Mesothelial cell of epicardium (in vitro differentiated cells): ENCODE measurements around the gene MROH8. TPM values are rescaled to one million over a fixed set of nuclear protein-coding genes. Genes with fewer than 3 reads are reported as not detected.

Experiments
- DNase-seq, 2 experiments: peaks; one replicate each; pipeline ENCODE4 v3.0.0; 2021; ENCODE audit warnings: low spot score in 2 of 2; ENCODE audit not compliant: unreplicated experiment in 2 of 2
- H3K27ac Mint-ChIP-seq: 2 replicates; pipeline ENCODE4 v1.8.0; 2021; ENCODE audit warnings: mixed read lengths
- H3K27me3 Mint-ChIP-seq: 2 replicates; pipeline ENCODE4 v1.8.0; 2021; ENCODE audit warnings: low read depth, mixed read lengths
- H3K36me3 Mint-ChIP-seq: 2 replicates; pipeline ENCODE4 v1.8.0; 2021; ENCODE audit warnings: mixed read lengths
- H3K4me1 Mint-ChIP-seq: 2 replicates; pipeline ENCODE4 v1.8.0; 2021; ENCODE audit warnings: mixed read lengths
- H3K4me3 Mint-ChIP-seq: 2 replicates; pipeline ENCODE4 v1.8.0; 2021; ENCODE audit warnings: mild to moderate bottlenecking, moderate library complexity, mixed read lengths
- H3K9me3 Mint-ChIP-seq: 2 replicates; pipeline ENCODE4 v1.8.0; 2021; ENCODE audit warnings: mixed read lengths
- CTCF ChIP-seq: fragments of 200-600 bp; sonication (generic); IDR thresholded peaks from one replicate; pipeline ENCODE4 v1.5.0; 2021; ENCODE audit warnings: antibody characterized with exemption; ENCODE audit not compliant: unreplicated experiment
- total RNA-seq: library from RNA; stranded (reverse); gene quantifications from 3 replicates; pipeline ENCODE4 v1.2.1, GENCODE V29; 2021

MROH8 gene
- total RNA-seq, 1 donor from 2014 or later, result 6.3 TPM

GRCh38 chr20:37120497-37120896, 58.9 kb downstream of the MROH8 start:
- Mint-ChIP-seq H3K4me1 (no peaks in the 10 kb centered on the region), H3K4me3 (no peak overlapping the region), H3K9me3 (peaks cover 3% of the 10 kb centered on the region), H3K36me3 (peaks cover 3% of the 10 kb centered on the region), H3K27ac (no peak overlapping the region), H3K27me3 (no peaks in the 10 kb centered on the region)
- DNase-seq, result no peak
- no peak for TF ChIP-seq CTCF

- Mint-ChIP-seq H3K4me3 (no peak overlapping the region), H3K9me3 (peaks cover 3% of the 10 kb centered on the region), H3K36me3 (peaks cover 3% of the 10 kb centered on the region), H3K27ac (no peak overlapping the region), H3K4me1 (no peaks in the 10 kb centered on the region), H3K27me3 (no peaks in the 10 kb centered on the region)
- TF ChIP-seq CTCF, result no peak
- no peak for DNase-seq
These were observed 59.9 kb downstream of the MROH8 start for GRCh38 chr20:37119356-37120036.

GRCh38 chr20:37114012-37114411, 65.3 kb downstream of the MROH8 start:
- Mint-ChIP-seq H3K9me3 (no peaks in the 10 kb centered on the region), H3K4me1 (no peaks in the 10 kb centered on the region), H3K4me3 (no peak overlapping the region), H3K27ac (no peak overlapping the region), H3K36me3 (no peaks in the 10 kb centered on the region), H3K27me3 (no peaks in the 10 kb centered on the region)
- TF ChIP-seq CTCF, result no peak
- DNase-seq, result no peak

GRCh38 chr20:37111926-37112455, 67.4 kb downstream of the MROH8 start:
- H3K36me3 Mint-ChIP-seq, result no peaks in the 10 kb centered on the region
- TF ChIP-seq CTCF, result no peak
- H3K4me1 Mint-ChIP-seq, result no peaks in the 10 kb centered on the region
- H3K27ac Mint-ChIP-seq, result no peak overlapping the region
- DNase-seq, result no peak
- H3K4me3 Mint-ChIP-seq, result no peak overlapping the region
- no peaks in the 10 kb centered on the region for H3K27me3 Mint-ChIP-seq
- H3K9me3 Mint-ChIP-seq, result no peaks in the 10 kb centered on the region

GRCh38 chr20:37108676-37109075, 70.7 kb downstream of the MROH8 start:
- no peak for DNase-seq
- Mint-ChIP-seq H3K27me3 (no peaks in the 10 kb centered on the region), H3K36me3 (no peaks in the 10 kb centered on the region), H3K4me3 (no peak overlapping the region), H3K27ac (no peak overlapping the region), H3K4me1 (no peaks in the 10 kb centered on the region), H3K9me3 (no peaks in the 10 kb centered on the region)
- no peak for TF ChIP-seq CTCF
